ENCODE data around the gene PURB. TPM values are rescaled to one million over a fixed set of nuclear protein-coding genes. Genes with fewer than 3 reads are reported as not detected.

PURB gene
- total RNA-seq, 1 experiment from 2014 or later: 21.3 TPM

GRCh38 chr7:44876393-44876792 lies 8.9 kb downstream of the PURB start:
- Histone ChIP-seq H2BK120ac (ENCODE audit: low read depth, low read length, poor library complexity, severe bottlenecking) (no peak overlapping the region), H2BK15ac (ENCODE audit: low read depth, low read length) (no peak overlapping the region), H2BK12ac (ENCODE audit: insufficient read length, low read depth, low read length) (no peak overlapping the region), H3K4me1 (ENCODE audit: insufficient read depth, low read length) (no peaks in the 10 kb centered on the region), H2AFZ (ENCODE audit: low read length) (no peak overlapping the region), H2BK20ac (ENCODE audit: low read depth, low read length, poor library complexity, severe bottlenecking) (no peak overlapping the region), H3K56ac (ENCODE audit: insufficient read length, low read depth, low read length) (no peak overlapping the region), H4K5ac (ENCODE audit: insufficient read length, low read depth, low read length) (no peak overlapping the region), H3K4ac (ENCODE audit: low read depth, low read length) (no peak overlapping the region), H3K27me3 (ENCODE audit: insufficient read depth, low read length) (no peaks in the 10 kb centered on the region), H3K23me2 (ENCODE audit: insufficient read length, low read depth, low read length, poor library complexity, severe bottlenecking) (no peaks in the 10 kb centered on the region), H3K9me3 (ENCODE audit: control insufficient read depth, low read depth, low read length) (peaks cover 5% of the 10 kb centered on the region), H3K9ac (ENCODE audit: extremely low read depth, insufficient read length, low read length) (no peak overlapping the region), H4K91ac (ENCODE audit: insufficient read length, low read depth, low read length) (no peak overlapping the region), H2AK5ac (ENCODE audit: insufficient read length, low read length) (no peak overlapping the region), H3K79me2 (ENCODE audit: insufficient read depth, low read length) (no peaks in the 10 kb centered on the region), H3T11ph (ENCODE audit: low read length) (no peak overlapping the region), H3K79me1 (ENCODE audit: insufficient read depth, low read depth, low read length, poor library complexity, severe bottlenecking) (no peaks in the 10 kb centered on the region), H3K23ac (ENCODE audit: insufficient read length, low read depth, low read length) (no peak overlapping the region), H4K20me1 (ENCODE audit: control insufficient read depth, insufficient read depth, insufficient read length) (no peaks in the 10 kb centered on the region), H2BK5ac (ENCODE audit: insufficient read length, low read length) (no peak overlapping the region), H4K8ac (replicated peaks; ENCODE audit: insufficient read length, low read depth, low read length) (no peak overlapping the region), H3K14ac (ENCODE audit: insufficient read depth, low read length) (no peak overlapping the region), H3K27ac (ENCODE audit: insufficient read length, low read depth, low read length) (no peak overlapping the region), H3K18ac (ENCODE audit: insufficient read length, low read depth, low read length) (no peak overlapping the region), H3K4me2 (ENCODE audit: insufficient read depth, insufficient read length, low read length) (no peak overlapping the region)
- peaks cover 4% of the 10 kb centered on the region; the same call in 1 of the 2 replicates for H3K27me3 Mint-ChIP-seq (ENCODE audit: low read depth)
- no peak for DNase-seq
- TF ChIP-seq CTCF (conservative IDR thresholded peaks at IDR 0.05): no peak
- H3K4me1 Mint-ChIP-seq: peaks cover 11 to 12% of the 10 kb centered on the region in 2 experiments
- no peak overlapping the region for H3K27ac Mint-ChIP-seq
- peaks cover 16 to 17% of the 10 kb centered on the region in 2 experiments for H3K9me3 Mint-ChIP-seq
- H3K4me3 Mint-ChIP-seq: no peak overlapping the region
- no CpG with 5 or more reads among the region's 4 CpGs for WGBS (ENCODE audit: extremely low coverage, insufficient read length, low lambda C conversion rate)
- peaks cover 2 to 23% (median 7%) of the 10 kb centered on the region in 3 experiments; a peak in 4 of 7 replicates for H3K36me3 Mint-ChIP-seq (ENCODE audit: insufficient read depth in 1 of 3, low read depth in 3 of 3)

All from H9 (cell line).